OCI-LY7 (cell line): Measurements from ENCODE around the gene PDZD7.

ENCODE experiments used
- EZH2phosphoT487 ChIP-seq: fragments of 200-600 bp; sonication (generic); IDR thresholded peaks from 2 replicates; pipeline ENCODE4 v1.6.1; 2018; ENCODE audit warnings: low read depth, borderline replicate concordance, mild to moderate bottlenecking, mixed run types, antibody characterized with exemption, low read length, moderate library complexity, mixed read lengths
- TF ChIP-seq, protein P1 (sequence below): fragments of 200-600 bp; sonication (generic); conservative IDR thresholded peaks from 2 replicates; pipeline ENCODE4 v1.5.1; 2014; ENCODE audit warnings: mild to moderate bottlenecking, antibody characterized with exemption, low read length, moderate library complexity, mixed read lengths

DNA sequence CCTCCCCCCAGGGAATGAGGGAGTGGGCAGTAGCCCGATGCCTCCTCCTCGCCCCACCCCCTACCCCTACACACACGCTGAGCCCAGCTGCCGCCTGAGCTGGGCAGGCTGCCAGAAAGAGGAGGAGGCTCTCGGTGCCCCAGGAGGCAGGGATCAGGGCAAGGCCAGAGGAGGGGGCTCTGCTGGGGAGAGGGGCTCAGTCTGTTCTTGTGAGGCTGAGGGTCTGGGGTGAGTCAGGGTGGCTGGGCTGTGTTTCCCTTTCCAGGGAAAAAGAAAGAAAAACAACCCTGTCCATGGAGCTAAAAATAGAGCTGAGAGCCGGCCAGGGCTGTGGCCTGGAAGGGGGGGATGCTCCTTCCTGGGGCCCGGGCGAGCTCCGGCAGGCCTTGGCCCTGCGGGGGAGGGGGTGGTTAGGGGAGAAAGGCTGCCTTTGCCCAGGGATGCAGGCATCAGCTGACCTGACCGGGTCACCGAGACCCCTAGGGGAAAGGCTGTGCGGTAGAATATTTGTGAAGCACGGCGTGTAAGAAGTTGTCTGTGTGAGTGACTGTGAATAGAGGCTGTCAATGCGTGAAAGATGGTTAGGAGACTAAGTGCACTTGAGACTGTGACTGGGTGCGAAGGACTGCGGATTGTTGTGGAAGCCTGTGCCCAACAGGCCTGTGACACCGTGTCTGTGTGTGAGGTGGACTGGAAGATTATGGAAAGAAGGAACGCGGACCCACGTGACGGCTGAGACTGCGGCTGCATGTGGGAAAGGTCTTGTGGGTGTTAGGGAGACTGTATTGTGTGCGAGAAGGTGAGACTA lies 32.5 kb downstream of the PDZD7 start:
- TF ChIP-seq, protein P1, sequence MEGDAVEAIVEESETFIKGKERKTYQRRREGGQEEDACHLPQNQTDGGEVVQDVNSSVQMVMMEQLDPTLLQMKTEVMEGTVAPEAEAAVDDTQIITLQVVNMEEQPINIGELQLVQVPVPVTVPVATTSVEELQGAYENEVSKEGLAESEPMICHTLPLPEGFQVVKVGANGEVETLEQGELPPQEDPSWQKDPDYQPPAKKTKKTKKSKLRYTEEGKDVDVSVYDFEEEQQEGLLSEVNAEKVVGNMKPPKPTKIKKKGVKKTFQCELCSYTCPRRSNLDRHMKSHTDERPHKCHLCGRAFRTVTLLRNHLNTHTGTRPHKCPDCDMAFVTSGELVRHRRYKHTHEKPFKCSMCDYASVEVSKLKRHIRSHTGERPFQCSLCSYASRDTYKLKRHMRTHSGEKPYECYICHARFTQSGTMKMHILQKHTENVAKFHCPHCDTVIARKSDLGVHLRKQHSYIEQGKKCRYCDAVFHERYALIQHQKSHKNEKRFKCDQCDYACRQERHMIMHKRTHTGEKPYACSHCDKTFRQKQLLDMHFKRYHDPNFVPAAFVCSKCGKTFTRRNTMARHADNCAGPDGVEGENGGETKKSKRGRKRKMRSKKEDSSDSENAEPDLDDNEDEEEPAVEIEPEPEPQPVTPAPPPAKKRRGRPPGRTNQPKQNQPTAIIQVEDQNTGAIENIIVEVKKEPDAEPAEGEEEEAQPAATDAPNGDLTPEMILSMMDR: no peak
- TF ChIP-seq EZH2phosphoT487: no peak
